Astrocyte (in vitro differentiated cells and primary cell): ENCODE data around the gene SUSD6. TPM values are rescaled to one million over a fixed set of nuclear protein-coding genes. Genes with fewer than 3 reads are reported as not detected.

Source experiments
- DNase-seq: peaks from one replicate; pipeline ENCODE4 v3.0.0-alpha.2; 2010; ENCODE audit warnings: low read depth
- FAIRE-seq: peaks from 2 replicates; lab custom pipeline; 2011; peaks lifted over from hg19 to GRCh38; lab: Jason Lieb, UNC
- H2AFZ ChIP-seq: 2 replicates; pipeline ENCODE4 v1.6.0; 2012; ENCODE audit warnings: low read depth, low read length, inconsistent platforms
- H3K27ac ChIP-seq: 2 replicates; pipeline ENCODE4 v1.5.1; 2011; ENCODE audit warnings: low read depth, low read length, inconsistent platforms
- H3K27me3 ChIP-seq: 2 replicates; pipeline ENCODE4 v1.6.0; 2011; ENCODE audit warnings: low read length, inconsistent platforms; ENCODE audit not compliant: insufficient read depth
- H3K36me3 ChIP-seq: 2 replicates; pipeline ENCODE4 v1.5.1; 2011; ENCODE audit warnings: low read length, inconsistent platforms; ENCODE audit not compliant: insufficient read depth
- H3K4me1 ChIP-seq: 2 replicates; pipeline ENCODE4 v1.5.1; 2011; ENCODE audit warnings: low read length, inconsistent platforms; ENCODE audit not compliant: insufficient read depth
- H3K4me2 ChIP-seq: 2 replicates; pipeline ENCODE4 v1.6.0; 2012; ENCODE audit warnings: low read length, inconsistent platforms
- H3K4me3 ChIP-seq: 2 replicates; pipeline ENCODE4 v1.5.1; 2011; ENCODE audit warnings: low read depth, mild to moderate bottlenecking, low read length, inconsistent platforms; ENCODE audit not compliant: insufficient read depth
- H3K79me2 ChIP-seq: 2 replicates; pipeline ENCODE4 v1.6.0; 2012; ENCODE audit warnings: mild to moderate bottlenecking, low read length, inconsistent platforms; ENCODE audit not compliant: insufficient read depth
- H3K9ac ChIP-seq: 2 replicates; pipeline ENCODE4 v1.6.0; 2012; ENCODE audit warnings: mild to moderate bottlenecking, low read length, inconsistent platforms
- H3K9me3 ChIP-seq: 2 replicates; pipeline ENCODE4 v1.5.1; 2012; ENCODE audit warnings: low read depth, mild to moderate bottlenecking, low read length, inconsistent platforms; ENCODE audit not compliant: insufficient read depth
- H4K20me1 ChIP-seq: 2 replicates; pipeline ENCODE4 v1.6.0; 2012; ENCODE audit warnings: low read length, inconsistent platforms; ENCODE audit not compliant: insufficient read depth
- H3K27ac Mint-ChIP-seq: one replicate; pipeline ENCODE4 v1.8.0; 2021; ENCODE audit warnings: mild to moderate bottlenecking, mixed read lengths; ENCODE audit not compliant: unreplicated experiment
- H3K27me3 Mint-ChIP-seq: one replicate; pipeline ENCODE4 v1.8.0; 2021; ENCODE audit warnings: low read depth, mixed read lengths; ENCODE audit not compliant: unreplicated experiment
- H3K36me3 Mint-ChIP-seq: one replicate; pipeline ENCODE4 v1.8.0; 2021; ENCODE audit warnings: low read depth, mixed read lengths; ENCODE audit not compliant: unreplicated experiment
- H3K4me1 Mint-ChIP-seq: one replicate; pipeline ENCODE4 v1.8.0; 2021; ENCODE audit warnings: low read depth, mixed read lengths; ENCODE audit not compliant: unreplicated experiment
- H3K4me3 Mint-ChIP-seq: one replicate; pipeline ENCODE4 v1.8.0; 2021; ENCODE audit warnings: mild to moderate bottlenecking, moderate library complexity, mixed read lengths; ENCODE audit not compliant: unreplicated experiment
- H3K9me3 Mint-ChIP-seq: one replicate; pipeline ENCODE4 v1.8.0; 2021; ENCODE audit warnings: mild to moderate bottlenecking, mixed read lengths; ENCODE audit not compliant: unreplicated experiment
- CTCF ChIP-seq: IDR thresholded peaks from 2 replicates; pipeline ENCODE4 v1.5.1; 2011; ENCODE audit warnings: low read depth, mild to moderate bottlenecking, inconsistent platforms, low read length, moderate library complexity; ENCODE audit not compliant: insufficient read depth
- EZH2 ChIP-seq: IDR thresholded peaks from 2 replicates; pipeline ENCODE4 v1.6.1; 2012; ENCODE audit warnings: mild to moderate bottlenecking, low read length, inconsistent platforms; ENCODE audit not compliant: insufficient read depth
- total RNA-seq: library from RNA; stranded (reverse); gene quantifications from 2 replicates; pipeline ENCODE4 v1.2.1, GENCODE V29; 2021

The SUSD6 gene
- total RNA-seq, 1 donor from 2014 or later, result 25.6 TPM

DNA sequence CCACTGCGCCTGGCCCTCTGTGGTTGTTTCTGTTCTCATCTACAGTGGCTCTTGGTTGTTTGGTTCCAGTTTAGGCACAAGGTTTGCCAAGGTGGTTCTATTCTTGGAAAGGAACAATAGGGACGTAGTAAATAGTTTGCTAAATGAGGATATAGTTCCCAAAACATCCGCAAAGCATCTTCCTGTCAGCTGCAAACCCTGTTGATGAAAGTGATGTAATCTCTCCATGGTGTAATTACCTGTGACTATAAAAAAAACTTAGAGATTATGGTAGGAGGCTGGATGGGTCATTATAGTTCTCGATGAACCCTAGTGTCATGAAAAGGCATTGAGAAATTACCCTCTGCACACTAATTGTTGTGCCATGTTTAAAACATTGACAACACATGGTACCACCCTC, 52.9 kb downstream of the SUSD6 start:
- Histone ChIP-seq H3K4me2 (no peak overlapping the region), H2AFZ (no peak overlapping the region), H4K20me1 (peaks cover 71% of the 10 kb centered on the region), H3K27ac (no peak overlapping the region), H3K9ac (no peak overlapping the region), H3K9me3 (no peaks in the 10 kb centered on the region), H3K4me3 (no peak overlapping the region), H3K79me2 (peaks cover 43% of the 10 kb centered on the region), H3K27me3 (no peaks in the 10 kb centered on the region), H3K36me3 (no peaks in the 10 kb centered on the region), H3K4me1 (peaks cover 11% of the 10 kb centered on the region)
- H3K4me3 Mint-ChIP-seq, result no peak overlapping the region
- no peaks in the 10 kb centered on the region for H3K9me3 Mint-ChIP-seq
- TF ChIP-seq CTCF (no peak), EZH2 (no peak)
- H3K4me1 Mint-ChIP-seq, result peaks cover 32% of the 10 kb centered on the region
- no peak overlapping the region for H3K27ac Mint-ChIP-seq
- no peaks in the 10 kb centered on the region for H3K27me3 Mint-ChIP-seq
- peaks cover 12% of the 10 kb centered on the region for H3K36me3 Mint-ChIP-seq
- no peak for DNase-seq
- FAIRE-seq, result no peak

- no peak overlapping the region for H3K27ac ChIP-seq
- no peak overlapping the region for H3K4me2 ChIP-seq
- no peak overlapping the region for H3K4me3 ChIP-seq
- H3K27ac Mint-ChIP-seq, result no peak overlapping the region
- H3K27me3 Mint-ChIP-seq, result no peaks in the 10 kb centered on the region
- no peaks in the 10 kb centered on the region for H3K9me3 Mint-ChIP-seq
- peaks cover 11% of the 10 kb centered on the region for H3K4me1 ChIP-seq
- H3K79me2 ChIP-seq, result peaks cover 50% of the 10 kb centered on the region
- H3K4me1 Mint-ChIP-seq, result peaks cover 35% of the 10 kb centered on the region
- DNase-seq (no peak), FAIRE-seq (no peak)
- H3K36me3 Mint-ChIP-seq, result peaks cover 18% of the 10 kb centered on the region
- no peak overlapping the region for H3K4me3 Mint-ChIP-seq
- no peaks in the 10 kb centered on the region for H3K36me3 ChIP-seq
- H3K27me3 ChIP-seq, result no peaks in the 10 kb centered on the region
- TF ChIP-seq CTCF (no peak), EZH2 (no peak)
- H3K9me3 ChIP-seq, result no peaks in the 10 kb centered on the region
- H3K9ac ChIP-seq, result no peak overlapping the region
- H2AFZ ChIP-seq, result no peak overlapping the region
- H4K20me1 ChIP-seq, result peaks cover 73% of the 10 kb centered on the region
These were observed 53.6 kb downstream of the SUSD6 start for GRCh38 chr14:69664865-69665526.

DNA sequence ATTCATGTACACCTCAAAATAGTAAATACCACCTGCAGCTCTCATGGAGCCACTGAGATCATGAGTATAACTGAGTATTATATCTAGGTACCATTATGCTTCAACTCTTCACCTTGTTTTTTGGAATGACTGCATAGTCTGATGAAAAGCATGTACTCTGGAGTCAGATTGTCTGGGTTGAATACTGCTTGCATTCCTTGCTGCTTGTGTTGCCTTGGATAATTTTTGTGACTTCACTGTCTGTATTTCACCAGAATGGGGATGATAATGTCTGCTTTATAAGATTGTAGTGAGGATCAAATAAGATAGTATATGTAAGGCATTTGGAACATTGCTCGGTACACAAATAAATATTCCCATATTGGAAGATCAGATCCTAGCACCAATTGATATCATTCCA, 54.2 kb downstream of the SUSD6 start:
- Histone ChIP-seq H3K27ac (no peak overlapping the region), H3K36me3 (no peaks in the 10 kb centered on the region), H3K9me3 (no peaks in the 10 kb centered on the region), H2AFZ (no peak overlapping the region), H3K27me3 (no peaks in the 10 kb centered on the region), H3K4me1 (peaks cover 11% of the 10 kb centered on the region), H3K79me2 (peaks cover 57% of the 10 kb centered on the region), H3K4me3 (no peak overlapping the region), H3K9ac (no peak overlapping the region), H3K4me2 (no peak overlapping the region), H4K20me1 (peaks cover 78% of the 10 kb centered on the region)
- no peak for FAIRE-seq
- peaks cover 16% of the 10 kb centered on the region for H3K36me3 Mint-ChIP-seq
- no peak for TF ChIP-seq EZH2
- no peak for TF ChIP-seq CTCF
- no peak overlapping the region for H3K4me3 Mint-ChIP-seq
- no peaks in the 10 kb centered on the region for H3K27me3 Mint-ChIP-seq
- H3K4me1 Mint-ChIP-seq, result peaks cover 37% of the 10 kb centered on the region
- no peaks in the 10 kb centered on the region for H3K9me3 Mint-ChIP-seq
- H3K27ac Mint-ChIP-seq, result peak overlapping the region; percentile 50
- peak; percentile 64 for DNase-seq
